GM18517 (cell line): Measurements from ENCODE around the gene SMARCA2.
A peak's percentile ranks its signal among the peaks of the same experiment; 100 is the strongest.

Experiments
- ATAC-seq: cut with Tn5 transposase; IDR thresholded peaks from one replicate; pipeline ENCODE4 v1.9.1; 2021; ENCODE audit warnings: mild to moderate bottlenecking, moderate library complexity; ENCODE audit not compliant: unreplicated experiment

The SMARCA2 gene

DNA sequence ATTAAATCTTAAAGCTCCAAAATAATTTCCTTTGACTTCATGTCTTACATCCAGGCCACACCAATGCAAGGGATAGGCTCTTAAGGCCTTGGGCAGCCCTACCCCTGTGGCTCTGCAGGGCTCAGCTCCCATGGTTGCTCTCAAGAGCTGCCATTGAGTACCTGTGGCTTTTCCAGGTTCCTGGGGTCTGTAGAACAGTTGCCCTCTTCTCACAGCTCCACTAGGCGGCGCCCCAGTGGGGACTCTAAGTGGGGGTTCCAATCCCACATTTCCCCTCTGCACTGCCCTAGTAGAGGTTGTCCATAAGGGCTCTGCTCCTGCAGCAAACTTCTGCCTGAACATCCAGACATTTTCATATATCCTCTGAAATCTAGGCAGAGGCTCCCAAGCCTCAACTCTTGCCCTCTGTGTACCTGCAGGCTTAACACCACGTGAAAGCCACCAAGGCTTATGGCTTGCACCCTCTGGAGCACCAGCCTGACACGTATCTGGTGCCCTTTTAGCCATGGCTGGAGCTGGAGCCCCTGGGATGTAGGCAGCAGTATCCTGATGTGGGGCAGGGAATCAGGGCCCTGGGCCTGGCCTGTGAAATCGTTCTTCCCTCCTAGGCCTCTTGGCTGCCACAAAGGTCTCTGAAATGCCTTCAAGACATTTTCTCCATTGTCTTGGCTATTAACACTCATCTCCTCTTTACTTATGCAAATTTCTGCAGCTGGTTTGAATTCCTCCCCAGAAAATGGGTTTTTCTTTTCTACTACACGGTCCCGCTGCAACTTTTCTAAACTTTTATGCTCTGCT, 185.1 kb downstream of the SMARCA2 start:
- no peak for ATAC-seq

DNA sequence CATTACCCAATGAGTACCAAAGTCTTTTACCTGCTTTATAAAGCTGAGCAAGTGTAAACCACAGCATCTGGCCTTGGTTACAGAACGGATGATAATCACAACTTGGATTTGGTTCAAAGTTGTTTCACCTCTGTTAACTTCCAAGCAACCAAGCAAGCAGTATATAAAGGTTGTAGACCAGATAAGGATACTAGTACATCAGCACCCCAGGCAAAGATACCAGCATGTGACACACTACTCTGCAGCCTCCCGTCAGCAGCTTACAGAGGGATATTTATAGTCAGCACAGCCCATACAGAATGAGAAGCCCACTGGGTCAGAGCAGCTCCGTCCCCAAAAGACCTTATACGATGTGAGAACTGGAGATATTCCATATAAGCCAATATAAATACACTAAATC, 193.3 kb downstream of the SMARCA2 start:
- ATAC-seq = no peak

DNA sequence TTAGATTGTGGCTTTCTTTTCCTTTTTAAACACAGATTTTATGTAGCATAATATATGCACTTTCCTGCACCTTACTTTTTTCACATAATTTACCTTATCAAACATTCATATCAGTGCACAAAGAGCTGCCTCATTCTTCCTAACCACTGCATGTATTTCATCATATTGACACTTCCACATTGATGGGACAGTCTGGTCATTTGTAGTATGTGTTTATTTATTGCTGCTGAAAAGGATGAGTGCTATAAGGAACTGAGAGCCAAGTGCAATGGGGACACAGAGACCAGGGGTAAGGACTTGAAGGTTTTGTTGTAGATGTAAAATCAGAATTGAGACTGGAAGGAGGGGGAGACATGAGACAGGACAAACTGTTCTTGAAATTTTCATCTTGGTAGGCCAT, 193.8 kb downstream of the SMARCA2 start:
- no peak for ATAC-seq

DNA sequence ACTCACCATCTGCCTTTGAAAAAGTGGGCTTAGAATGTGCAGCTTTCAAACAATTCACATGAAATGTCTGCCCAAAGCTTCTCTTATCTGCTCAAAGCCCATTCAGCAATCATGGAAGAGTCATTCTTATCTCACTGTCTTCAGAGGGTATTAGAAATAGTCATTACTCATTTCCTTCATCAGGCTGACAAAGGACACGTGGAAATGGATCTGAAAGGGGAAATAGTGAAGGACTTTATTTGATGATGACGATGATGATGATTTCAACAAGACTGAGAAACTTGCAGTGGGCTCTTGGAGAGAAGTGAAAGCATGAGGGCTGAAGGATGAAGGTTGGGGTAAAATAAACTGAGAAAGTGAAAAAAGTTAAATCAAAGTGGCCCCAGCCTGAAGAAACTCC, 194.3 kb downstream of the SMARCA2 start:
- ATAC-seq = no peak

DNA sequence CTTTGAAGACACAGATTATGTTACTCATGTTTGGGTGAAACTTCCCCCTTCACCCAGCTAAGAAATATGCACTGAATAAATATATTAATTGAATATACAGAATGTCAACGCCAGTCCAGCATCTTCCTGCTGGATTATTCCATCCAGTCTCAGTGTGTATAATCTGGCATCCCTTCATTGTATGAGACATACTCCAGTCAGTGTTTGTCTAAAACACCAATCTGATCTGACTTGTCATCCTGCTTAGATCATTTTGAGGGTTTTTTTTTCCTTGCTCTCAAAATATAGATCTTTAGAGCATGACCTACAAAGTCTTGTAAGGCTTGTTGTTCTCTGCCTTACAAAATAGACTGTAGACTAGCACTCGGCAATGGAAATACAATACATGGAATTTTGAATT, 195.1 kb downstream of the SMARCA2 start:
- ATAC-seq = no peak

DNA sequence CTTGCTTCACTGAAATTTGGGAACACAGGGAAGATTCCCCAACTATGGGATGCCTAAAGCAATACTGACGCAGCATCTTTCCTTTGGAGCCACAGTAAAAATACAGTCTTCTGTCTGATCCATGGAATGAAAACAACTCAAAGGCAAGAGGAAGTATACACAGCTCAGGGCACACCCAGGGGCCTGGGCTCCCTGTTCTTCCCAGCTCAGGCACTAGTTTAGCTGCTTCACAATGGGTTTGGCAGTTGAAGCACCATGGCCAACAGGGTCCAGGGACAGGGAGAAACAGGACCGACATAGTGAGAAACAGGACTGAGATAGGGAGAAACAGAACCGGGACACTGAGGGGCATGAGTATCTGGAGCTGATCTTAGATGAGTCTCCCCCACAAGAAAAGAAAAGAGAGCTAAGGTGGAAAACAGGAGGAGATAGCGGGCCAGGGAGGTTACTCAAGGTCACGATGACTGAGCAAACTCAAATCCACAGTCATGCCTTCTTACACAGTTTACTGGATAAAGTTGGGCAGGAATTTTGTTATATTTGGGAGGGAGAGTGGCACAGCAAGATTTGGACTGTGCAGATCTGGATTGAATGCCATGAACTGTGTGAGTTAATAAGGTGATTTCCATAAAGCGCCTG, 198.8 kb downstream of the SMARCA2 start:
- no peak for ATAC-seq

DNA sequence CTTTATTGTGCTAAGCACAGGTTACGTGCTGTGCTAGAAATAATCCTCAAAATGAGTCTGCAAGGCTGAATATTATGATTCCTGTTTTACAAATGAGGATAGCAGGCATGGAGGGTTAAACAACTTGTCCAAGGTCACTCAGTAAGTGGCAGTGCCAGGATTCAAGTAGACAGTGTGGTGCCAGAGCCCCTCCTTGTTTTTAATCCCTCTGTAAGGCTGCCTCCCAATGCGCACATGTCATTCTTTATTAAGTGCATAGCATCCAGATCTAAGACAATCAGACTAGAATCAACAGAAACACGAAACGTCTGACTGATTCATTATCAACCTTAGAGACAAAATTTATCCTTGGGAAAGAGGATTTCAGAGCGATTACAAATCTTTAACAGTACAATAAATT, 199.6 kb downstream of the SMARCA2 start:
- ATAC-seq = no peak

DNA sequence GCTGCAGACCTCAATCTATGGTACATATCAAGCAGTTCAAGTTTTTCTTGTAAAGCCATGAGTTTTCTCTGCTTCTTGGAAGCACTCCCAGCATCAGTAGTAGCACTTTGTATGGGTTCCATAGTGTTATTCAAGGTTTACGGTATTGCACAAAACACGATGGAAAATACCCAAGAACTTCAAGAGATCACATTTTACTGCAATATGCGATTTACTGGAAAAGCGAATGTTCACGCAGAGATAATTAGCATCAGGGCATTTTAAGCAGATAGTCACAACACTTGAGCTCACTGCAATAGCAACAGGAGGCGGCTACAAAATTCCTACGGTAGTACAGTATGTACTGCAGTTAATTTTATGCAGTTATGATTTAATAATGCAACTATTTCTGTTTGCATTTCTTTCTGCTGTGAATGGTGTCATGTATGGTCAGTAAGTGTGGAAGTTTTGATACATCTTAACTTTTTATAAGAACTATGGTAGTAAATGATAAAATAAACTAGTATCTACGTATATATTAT, 200.8 kb downstream of the SMARCA2 start:
- no peak for ATAC-seq

DNA sequence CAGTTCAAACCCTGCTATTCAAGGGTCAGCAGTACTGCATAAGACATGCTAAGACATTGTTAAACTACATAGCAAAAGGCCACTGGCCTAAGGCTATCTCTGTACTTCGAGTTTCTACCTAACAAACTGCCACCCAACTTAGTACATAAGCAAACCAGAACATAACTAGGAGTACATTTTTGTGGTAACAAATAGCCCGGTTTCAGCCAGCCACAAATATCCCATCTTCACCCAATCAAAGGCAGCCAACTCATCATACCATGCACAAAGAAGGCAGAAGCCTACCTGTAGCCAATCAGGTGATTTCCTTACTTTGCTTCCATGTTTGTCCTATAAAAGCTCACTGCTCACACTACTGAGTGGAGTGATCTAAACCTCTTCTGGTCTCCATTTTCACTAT, 201.4 kb downstream of the SMARCA2 start:
- no peak for ATAC-seq

DNA sequence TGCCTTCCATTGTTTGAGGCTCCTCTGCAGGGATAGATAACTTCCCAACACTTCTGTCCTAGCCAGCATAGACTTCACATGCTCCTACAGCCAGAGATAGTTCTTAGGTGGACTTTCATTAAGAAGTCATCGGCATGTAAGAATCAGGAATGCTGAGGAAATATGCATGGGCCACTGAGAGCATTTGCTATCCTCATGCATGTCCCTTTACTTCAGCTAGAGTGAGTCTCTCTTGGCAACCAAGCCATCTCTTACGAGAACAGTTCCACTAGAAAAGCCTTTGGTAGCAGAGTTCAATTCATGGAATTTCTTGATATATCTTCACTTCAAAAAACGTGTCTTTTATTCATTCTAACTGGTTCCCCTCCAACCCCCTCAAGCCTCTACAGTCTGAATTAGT, 202.4 kb downstream of the SMARCA2 start:
- no peak for ATAC-seq

DNA sequence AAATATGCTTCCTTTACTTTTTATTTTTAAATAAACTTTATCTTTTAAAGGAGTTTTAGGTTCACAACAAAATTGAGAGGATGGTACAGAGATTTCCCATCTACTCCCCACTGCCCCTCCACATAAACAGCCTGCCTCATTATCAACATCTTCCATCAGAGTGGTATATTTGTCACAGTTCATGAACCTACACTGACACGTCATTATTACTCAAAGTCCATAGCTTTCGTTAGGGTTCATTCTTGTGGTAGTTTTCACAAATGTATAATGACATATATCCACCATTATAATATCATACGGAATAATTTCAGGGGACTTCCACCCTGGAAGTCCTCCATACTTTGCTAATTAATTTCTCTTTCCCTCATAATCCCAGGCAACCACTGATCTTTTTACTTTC, 204.9 kb downstream of the SMARCA2 start:
- ATAC-seq = no peak

DNA sequence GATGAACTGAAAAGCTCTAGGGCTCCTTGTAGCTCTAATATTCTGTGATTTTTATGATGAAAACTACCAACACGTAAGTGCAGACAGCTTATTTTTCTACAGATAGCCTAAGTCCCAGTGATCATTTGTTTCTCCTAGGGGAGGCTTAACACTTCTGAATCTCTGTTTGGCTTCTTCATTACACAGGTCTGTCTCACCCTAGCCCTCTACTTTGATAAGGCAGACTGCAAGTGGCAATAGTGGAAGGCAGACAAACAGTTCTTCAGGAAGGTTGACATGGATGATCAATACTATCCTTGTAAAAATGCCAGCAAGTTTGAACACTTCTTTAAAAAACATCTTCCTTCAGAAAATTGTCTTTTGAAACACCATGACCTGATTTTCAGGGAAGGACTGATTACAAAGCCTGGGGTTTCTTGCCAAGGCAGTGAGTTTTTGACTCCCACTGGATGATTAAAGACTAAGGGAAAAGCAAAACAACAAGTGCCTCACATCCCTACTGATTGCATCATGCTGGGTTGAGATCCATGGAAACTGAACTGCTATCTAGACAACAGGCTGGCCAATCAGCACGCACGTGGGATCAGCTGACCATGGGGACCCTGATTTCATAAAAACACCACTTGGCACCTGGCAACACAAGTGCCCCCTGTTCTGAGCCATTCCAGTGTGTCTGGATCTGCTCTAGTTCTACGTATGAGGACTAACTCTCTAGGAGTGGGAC, 212.2 kb downstream of the SMARCA2 start:
- no peak for ATAC-seq

DNA sequence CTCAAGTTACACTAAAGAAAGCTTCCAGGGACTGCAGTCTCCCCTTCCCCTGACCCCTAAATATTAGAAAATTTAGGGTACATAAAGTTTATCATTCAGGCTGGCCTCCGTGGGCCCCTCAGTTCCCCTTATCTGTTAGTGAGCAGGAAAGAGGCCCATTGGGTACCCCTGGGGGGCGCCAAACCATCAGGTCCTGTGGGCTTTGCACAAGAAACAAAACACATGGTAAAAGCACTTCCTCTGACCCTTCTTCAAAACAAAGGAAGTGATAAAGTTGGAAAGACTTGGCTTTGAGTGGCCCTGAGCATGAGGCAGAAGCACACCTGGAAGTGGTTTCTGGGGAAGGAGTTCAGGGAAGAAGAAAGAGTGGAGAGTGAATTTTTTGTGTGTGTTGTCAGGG, 213.0 kb downstream of the SMARCA2 start:
- ATAC-seq = no peak

DNA sequence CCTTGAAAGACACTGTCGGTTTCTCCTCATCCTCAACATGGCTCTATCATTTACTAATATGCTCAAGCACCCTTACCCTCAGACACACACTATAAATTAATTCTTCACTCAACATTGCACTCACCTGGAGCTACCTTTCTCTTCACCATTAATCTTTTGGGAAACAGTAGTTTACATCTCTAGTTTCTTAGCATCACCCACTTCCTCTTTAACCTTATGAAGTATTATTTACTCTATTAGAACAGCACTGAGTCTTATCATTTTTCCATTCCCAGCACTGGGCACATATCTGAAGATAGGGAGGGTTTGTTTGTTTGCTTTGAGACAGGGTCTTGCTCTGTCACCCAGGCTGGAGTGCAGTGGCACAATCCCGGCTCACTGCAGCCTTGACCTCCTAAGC, 213.5 kb downstream of the SMARCA2 start:
- peak; percentile 34 for ATAC-seq

DNA sequence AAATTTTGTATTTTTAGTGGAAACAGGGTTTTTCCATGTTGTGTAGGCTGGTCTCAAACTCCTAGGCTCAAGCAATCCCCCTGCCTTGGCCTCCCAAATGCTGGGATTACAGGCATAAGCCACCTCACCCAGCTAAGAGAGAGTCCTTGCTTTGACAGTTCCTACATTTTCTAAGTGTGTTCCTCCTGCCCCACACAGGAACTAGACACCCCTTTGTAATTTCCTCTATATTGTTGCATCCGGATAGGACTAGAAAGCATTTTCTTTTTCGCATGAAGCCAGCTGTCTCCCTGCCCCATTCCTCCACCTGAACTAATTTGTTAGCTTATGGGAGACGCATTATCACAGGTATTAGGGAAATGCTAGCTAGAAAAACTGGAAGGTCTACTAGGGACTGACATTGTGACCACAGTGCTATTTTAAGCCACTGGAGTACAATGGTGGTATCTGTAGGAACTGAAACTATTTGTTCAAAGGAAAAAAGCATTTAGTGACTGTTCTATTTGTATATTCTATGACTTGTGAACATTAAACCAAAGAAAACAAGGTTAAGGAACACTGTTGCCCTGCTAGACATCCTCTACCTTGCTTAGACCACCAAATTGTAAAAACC, 214.1 kb downstream of the SMARCA2 start:
- ATAC-seq = peak; percentile 76

DNA sequence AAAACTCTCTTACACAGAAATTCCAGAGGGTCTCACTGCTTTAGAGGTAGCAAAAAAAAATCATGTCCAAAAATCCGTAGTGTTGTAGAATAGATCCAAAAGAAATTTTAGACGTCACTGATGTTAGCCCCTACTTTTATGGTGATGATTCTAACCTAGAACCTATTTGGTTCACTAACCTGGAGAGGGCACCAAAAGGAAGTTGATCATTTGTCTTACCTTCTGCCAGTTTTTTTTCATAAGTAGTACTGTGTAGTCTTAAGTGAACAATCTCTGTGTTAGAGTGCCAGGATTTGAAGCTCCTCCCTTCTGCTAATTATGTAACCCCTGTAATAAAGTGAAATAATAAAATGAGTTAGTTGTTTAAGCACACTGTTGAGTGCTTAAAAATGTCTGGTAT, 215.2 kb downstream of the SMARCA2 start:
- no peak for ATAC-seq

DNA sequence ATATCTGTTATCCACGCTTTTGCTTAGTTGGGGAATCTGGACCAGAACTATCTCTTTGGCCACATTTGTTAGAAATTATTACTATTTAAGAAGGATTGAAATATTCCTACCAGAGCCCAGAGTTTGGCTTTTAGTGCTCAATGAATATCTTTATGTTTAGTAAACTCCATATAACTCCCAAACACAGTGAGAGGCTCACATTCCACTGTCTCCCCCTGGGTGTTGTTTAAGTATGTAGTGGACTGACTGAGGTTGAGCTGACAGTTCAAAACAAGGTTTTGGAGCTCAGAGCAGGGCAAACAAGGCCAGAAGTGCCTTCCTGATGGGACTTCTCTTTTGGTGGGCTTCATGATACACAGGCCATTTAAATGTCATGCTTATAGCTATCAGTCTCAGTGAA, 216.0 kb downstream of the SMARCA2 start:
- no peak for ATAC-seq

DNA sequence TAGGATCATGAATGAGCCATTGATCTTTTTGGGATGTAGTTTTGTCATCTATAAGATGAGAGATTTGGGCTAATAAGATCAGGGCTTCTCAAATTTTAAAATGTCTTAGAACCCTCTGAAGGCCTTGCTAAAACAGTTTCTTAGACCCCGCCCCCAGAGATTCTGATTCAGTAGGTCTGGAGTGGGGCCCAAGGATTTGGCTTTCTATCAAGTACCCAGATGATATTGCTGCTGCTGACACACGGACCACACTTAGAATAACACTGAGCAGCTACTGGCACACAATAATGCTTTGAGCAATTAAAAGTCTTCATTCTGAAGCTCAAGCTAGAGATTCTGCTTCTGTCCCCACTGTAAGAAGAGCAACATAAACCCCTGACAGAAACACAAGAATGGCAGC, 216.7 kb downstream of the SMARCA2 start:
- no peak for ATAC-seq

DNA sequence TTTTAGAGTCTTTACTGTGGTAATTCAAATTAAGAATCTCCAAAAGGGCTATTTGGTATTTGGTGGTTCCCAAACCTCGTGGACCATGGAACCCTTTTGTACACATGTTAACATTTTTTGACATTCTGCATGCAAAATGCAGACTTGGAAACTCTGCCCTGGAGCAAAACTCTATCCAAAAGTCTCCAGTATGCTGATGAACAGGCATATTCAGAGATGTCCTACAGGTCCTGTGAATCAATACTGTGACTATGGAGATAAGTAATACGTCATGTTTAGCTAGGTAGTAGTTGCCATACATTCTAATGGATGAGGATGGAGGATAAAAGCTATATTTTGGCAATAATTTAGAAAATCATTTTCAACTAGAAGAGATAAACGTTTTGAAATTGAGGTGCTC, 218.1 kb downstream of the SMARCA2 start:
- ATAC-seq = no peak

DNA sequence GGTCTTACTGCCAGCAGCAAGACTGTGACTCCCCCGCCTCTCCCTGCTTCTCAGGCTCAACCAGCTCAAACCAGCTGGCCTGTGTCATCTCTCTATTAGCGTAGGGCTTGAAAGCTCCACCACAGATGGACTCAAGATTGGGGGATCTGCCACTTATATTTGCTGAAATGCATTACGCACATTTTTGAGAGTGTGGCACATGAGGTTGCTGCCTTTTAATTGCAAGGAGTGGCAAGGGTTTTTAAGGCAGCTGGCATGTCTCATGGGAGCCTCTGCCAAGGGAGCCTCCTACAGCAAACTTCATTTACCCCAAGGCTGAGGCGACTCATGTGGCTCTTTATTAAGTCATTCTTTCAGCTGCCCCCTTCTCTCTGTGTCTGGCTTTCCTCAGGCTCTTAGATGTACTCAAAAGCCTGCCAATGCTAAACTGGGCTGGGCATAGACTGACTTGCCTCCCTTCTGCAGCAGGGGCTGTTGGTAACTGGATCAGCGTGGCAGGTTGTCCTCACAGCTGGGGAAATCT, 219.3 kb downstream of the SMARCA2 start:
- ATAC-seq = no peak

DNA sequence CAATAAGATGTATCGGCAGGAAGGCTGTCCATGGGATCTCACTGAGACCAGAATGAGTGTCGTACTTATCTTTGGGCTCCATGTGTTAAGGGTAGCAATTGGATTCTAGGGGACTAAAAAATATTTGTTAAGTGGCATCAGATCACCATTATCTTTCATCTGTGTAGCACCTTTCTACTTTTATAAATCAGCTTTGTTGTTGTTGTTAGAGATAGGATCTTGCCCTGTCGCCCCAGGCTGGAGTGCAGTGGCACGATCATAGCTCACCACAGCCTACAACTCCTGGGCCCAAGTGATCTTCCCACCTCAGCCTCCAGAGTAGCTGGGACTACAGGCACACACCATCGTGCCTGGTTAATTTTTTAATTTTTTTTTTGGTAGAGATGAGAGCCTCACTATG, 220.5 kb downstream of the SMARCA2 start:
- no peak for ATAC-seq
